WERI-Rb-1 (cell line): ENCODE results near the gene FAIM2.

Experiments used
- DNase-seq: peaks from one replicate; pipeline ENCODE4 v3.0.0-alpha.2; 2020
- H3K27ac ChIP-seq: fragments of 250-450 bp; sonication (Bioruptor Pico); 2 replicates; pipeline ENCODE4 v1.5.1; 2020; ENCODE audit warnings: mild to moderate bottlenecking, moderate library complexity
- H3K27me3 ChIP-seq: fragments of 250-450 bp; sonication (Bioruptor Pico); 2 replicates; pipeline ENCODE4 v1.5.1; 2021; ENCODE audit warnings: mild to moderate bottlenecking, low read depth, moderate library complexity; ENCODE audit not compliant: insufficient read depth, severe bottlenecking
- H3K36me3 ChIP-seq: fragments of 250-450 bp; sonication (Bioruptor Pico); 2 replicates; pipeline ENCODE4 v1.5.1; 2020; ENCODE audit warnings: mild to moderate bottlenecking, moderate library complexity
- H3K4me3 ChIP-seq: 2 replicates; pipeline ENCODE4 v1.5.1; 2011; ENCODE audit warnings: low read depth, mild to moderate bottlenecking, control low read depth, low read length
- H3K9me3 ChIP-seq: fragments of 250-450 bp; sonication (Bioruptor Pico); 2 replicates; pipeline ENCODE4 v1.5.1; 2021; ENCODE audit warnings: mild to moderate bottlenecking, moderate library complexity; ENCODE audit not compliant: severe bottlenecking
- CTCF ChIP-seq: IDR thresholded peaks from 2 replicates; pipeline ENCODE4 v1.5.1; 2011; ENCODE audit warnings: low read depth, mild to moderate bottlenecking, control low read depth, inconsistent platforms, low read length

FAIM2 gene

GRCh38 chr12:49868449-49868848 is 35.3 kb downstream of the FAIM2 start:
- Histone ChIP-seq H3K36me3 (no peaks in the 10 kb centered on the region), H3K4me3 (no peak overlapping the region), H3K9me3 (no peaks in the 10 kb centered on the region), H3K27me3 (no peaks in the 10 kb centered on the region), H3K27ac (no peak overlapping the region)
- TF ChIP-seq CTCF: no peak
- no peak for DNase-seq

GRCh38 chr12:49867570-49868341 is 35.9 kb downstream of the FAIM2 start:
- Histone ChIP-seq H3K9me3 (no peaks in the 10 kb centered on the region), H3K27ac (no peak overlapping the region), H3K4me3 (no peak overlapping the region), H3K36me3 (no peaks in the 10 kb centered on the region), H3K27me3 (no peaks in the 10 kb centered on the region)
- no peak for TF ChIP-seq CTCF
- DNase-seq: peak; percentile 29

GRCh38 chr12:49866859-49867569 is 36.7 kb downstream of the FAIM2 start:
- Histone ChIP-seq H3K27me3 (no peaks in the 10 kb centered on the region), H3K27ac (peak overlapping the region; percentile 2; the same call in 1 of the 2 replicates), H3K36me3 (no peaks in the 10 kb centered on the region), H3K9me3 (no peaks in the 10 kb centered on the region), H3K4me3 (no peak overlapping the region)
- DNase-seq: peak; percentile 80
- peak; percentile 93 for TF ChIP-seq CTCF

- H3K36me3 ChIP-seq: no peaks in the 10 kb centered on the region
- H3K27me3 ChIP-seq: no peaks in the 10 kb centered on the region
- TF ChIP-seq CTCF: no peak
- no peak for DNase-seq
- H3K27ac ChIP-seq: no peak overlapping the region
- no peaks in the 10 kb centered on the region for H3K9me3 ChIP-seq
- H3K4me3 ChIP-seq: no peak overlapping the region
Measured at GRCh38 chr12:49865782-49866135, 37.9 kb downstream of the FAIM2 start.

GRCh38 chr12:49865109-49865781 is 38.5 kb downstream of the FAIM2 start:
- no peak for DNase-seq
- no peaks in the 10 kb centered on the region for H3K9me3 ChIP-seq
- no peaks in the 10 kb centered on the region for H3K36me3 ChIP-seq
- H3K27ac ChIP-seq: peak overlapping the region; percentile 42
- no peaks in the 10 kb centered on the region for H3K27me3 ChIP-seq
- H3K4me3 ChIP-seq: no peak overlapping the region
- TF ChIP-seq CTCF: no peak
